Caki2 (cell line): ENCODE measurements around the gene PRADC1. TPM values are rescaled to one million over a fixed set of nuclear protein-coding genes. Genes with fewer than 3 reads are reported as not detected.
A peak's percentile ranks its signal among the peaks of the same experiment; 100 is the strongest.
"Not testable (repeated sequence)": the region's sequence is repeated elsewhere in the genome, so short reads cannot be mapped to it uniquely, and the experiment has no call there.

ENCODE experiments used
- DNase-seq: peaks from one replicate; pipeline ENCODE4 v3.0.0-alpha.2; 2015; ENCODE audit warnings: low read depth
- in situ Hi-C: cut with HindIII; loops from 2 replicates; pipeline ENCODE4 v1.10.0; 2016; ENCODE audit warnings: low sequenced_read_pairs, low pct_unique_long_range_greater_than_20kb, mixed read lengths
- total RNA-seq: library from RNA; depleted of rRNA; stranded (reverse); fragments of >200 nt; shearing (Covaris generic); gene quantifications from 2 replicates; pipeline ENCODE4 v1.2.3, GENCODE V29; 2014; ENCODE audit warnings: low replicate concordance; rRNA removed

The PRADC1 gene
- 8.3 and 8.6 TPM in 2 replicates for total RNA-seq

GRCh38 chr2:73233154-73233931 is at the start of gene PRADC1:
Gene PRADC1, minus strand, starts transcription at chr2:73233239. Its CDS starts 79 bp downstream, at chr2:73233160.
- in situ Hi-C loops, result no loop called here
- DNase-seq, result peak; percentile 99

- in situ Hi-C loops, result no loop called here
- no peak for DNase-seq
These were observed 48.2 kb upstream of the PRADC1 start for GRCh38 chr2:73281244-73281643.

GRCh38 chr2:73279852-73280251 is 46.8 kb upstream of the PRADC1 start:
- no peak for DNase-seq
- in situ Hi-C loops, result no loop called here

GRCh38 chr2:73272270-73272669 is 39.2 kb upstream of the PRADC1 start:
- in situ Hi-C loops, result no loop called here
- DNase-seq, result no peak

- in situ Hi-C loops, result no loop called here
- DNase-seq, result no peak
These were observed 36.8 kb upstream of the PRADC1 start for GRCh38 chr2:73269686-73270465.

GRCh38 chr2:73268830-73269685 is 36.0 kb upstream of the PRADC1 start:
- DNase-seq, result peak; percentile 47
- in situ Hi-C loops, result no loop called here

GRCh38 chr2:73268366-73268829 is 35.4 kb upstream of the PRADC1 start:
- in situ Hi-C loops, result no loop called here
- no peak for DNase-seq

GRCh38 chr2:73267008-73267407 is 34.0 kb upstream of the PRADC1 start:
- no peak for DNase-seq
- in situ Hi-C loops, result no loop called here

- no peak for DNase-seq
- in situ Hi-C loops, result no loop called here
These were observed 33.2 kb upstream of the PRADC1 start for GRCh38 chr2:73266061-73266901.

- DNase-seq, result no peak
- in situ Hi-C loops, result no loop called here
These were observed 32.4 kb upstream of the PRADC1 start for GRCh38 chr2:73265298-73266060.

GRCh38 chr2:73264783-73265182 is 31.7 kb upstream of the PRADC1 start:
- in situ Hi-C loops, result no loop called here
- DNase-seq, result no peak

- in situ Hi-C loops, result no loop called here
- DNase-seq, result no peak
These were observed 31.2 kb upstream of the PRADC1 start for GRCh38 chr2:73264332-73264606.

- in situ Hi-C loops, result no loop called here
- DNase-seq, result no peak
These were observed 30.7 kb upstream of the PRADC1 start for GRCh38 chr2:73263540-73264331.

GRCh38 chr2:73262691-73263429 is 29.8 kb upstream of the PRADC1 start:
- in situ Hi-C loops, result not testable (repeated sequence)

GRCh38 chr2:73262108-73262651 is 29.1 kb upstream of the PRADC1 start:
- DNase-seq, result no peak
- in situ Hi-C loops, result no loop called here

More at GRCh38 chr2:73262691-73263429, 29.8 kb upstream of the PRADC1 start:
- not testable (repeated sequence) for DNase-seq
